Measurements from ENCODE around the gene VILL. TPM values are rescaled to one million over a fixed set of nuclear protein-coding genes. Genes with fewer than 3 reads are reported as not detected.

Gene VILL
- polyA plus RNA-seq, 3 donors: 3.0 to 13.8 (median 11.5) TPM

- 1 to 45% (median 5%) methylated on average over 49 of the region's 49 CpGs for WGBS, 3 donors
- H3K27ac ChIP-seq (ENCODE audit: low read depth, low read length): no peak overlapping the region
Measured at GRCh38 chr3:37993820-37994638, 3.4 kb downstream of the VILL start.

GRCh38 chr3:37994639-37994972 lies 4.0 kb downstream of the VILL start:
- 17 to 84% (median 19%) methylated on average over 2 of the region's 2 CpGs for WGBS, 3 donors
- no peak overlapping the region for H3K27ac ChIP-seq (ENCODE audit: low read depth, low read length)

- 81 to 85% (median 83%) methylated on average over 10 of the region's 10 CpGs for WGBS, 3 donors
- H3K27ac ChIP-seq (ENCODE audit: low read depth, low read length): no peak overlapping the region
Measured at GRCh38 chr3:37995652-37996641, 5.4 kb downstream of the VILL start.

- no peak overlapping the region for H3K27ac ChIP-seq (ENCODE audit: low read depth, low read length)
- WGBS, 3 donors: 44 to 52% (median 51%) methylated on average over 7 of the region's 7 CpGs
Measured at GRCh38 chr3:37996785-37997301, 6.3 kb downstream of the VILL start.

- WGBS, 3 donors: 90 to 94% (median 94%) methylated on average over 10 of the region's 10 CpGs
- H3K27ac ChIP-seq (ENCODE audit: low read depth, low read length): no peak overlapping the region
Measured at GRCh38 chr3:37997342-37997741, 6.8 kb downstream of the VILL start.

- WGBS, 3 donors: 69 to 86% (median 74%) methylated on average over 6 of the region's 6 CpGs
- H3K27ac ChIP-seq (ENCODE audit: low read depth, low read length): no peak overlapping the region
Measured at GRCh38 chr3:37997791-37998370, 7.3 kb downstream of the VILL start.

GRCh38 chr3:37999836-38000235 lies 9.2 kb downstream of the VILL start:
- H3K27ac ChIP-seq (ENCODE audit: low read depth, low read length): no peak overlapping the region
- WGBS, 3 donors: 83 to 94% (median 88%) methylated on average over 6 of the region's 6 CpGs

- H3K27ac ChIP-seq (ENCODE audit: low read depth, low read length): no peak overlapping the region
- WGBS, 3 donors: 96% methylated on average over 6 of the region's 6 CpGs
Measured at GRCh38 chr3:38000242-38000916, 9.8 kb downstream of the VILL start.

- 95 to 98% (median 96%) methylated on average over 6 of the region's 6 CpGs for WGBS, 3 donors
- no peak overlapping the region for H3K27ac ChIP-seq (ENCODE audit: low read depth, low read length)
Measured at GRCh38 chr3:38000965-38001455, 10.4 kb downstream of the VILL start.

- 74 to 93% (median 88%) methylated on average over 9 of the region's 9 CpGs for WGBS, 3 donors
- no peak overlapping the region for H3K27ac ChIP-seq (ENCODE audit: low read depth, low read length)
Measured at GRCh38 chr3:38001456-38002081, 11.0 kb downstream of the VILL start.

GRCh38 chr3:38002291-38002876 lies 11.8 kb downstream of the VILL start:
- 92 to 93% (median 92%) methylated on average over 6 of the region's 6 CpGs for WGBS, 3 donors
- no peak overlapping the region for H3K27ac ChIP-seq (ENCODE audit: low read depth, low read length)

GRCh38 chr3:38002940-38003339 lies 12.4 kb downstream of the VILL start:
- no peak overlapping the region for H3K27ac ChIP-seq (ENCODE audit: low read depth, low read length)
- WGBS, 3 donors: 76 to 88% (median 84%) methylated on average over 9 of the region's 9 CpGs

- 34 to 57% (median 36%) methylated on average over 7 of the region's 7 CpGs for WGBS, 3 donors
- H3K27ac ChIP-seq (ENCODE audit: low read depth, low read length): no peak overlapping the region
Measured at GRCh38 chr3:38003371-38003816, 12.8 kb downstream of the VILL start.

- WGBS, 3 donors: 74 to 82% (median 78%) methylated on average over 11 of the region's 11 CpGs
- no peak overlapping the region for H3K27ac ChIP-seq (ENCODE audit: low read depth, low read length)
Measured at GRCh38 chr3:38003817-38004414, 13.3 kb downstream of the VILL start.

- H3K27ac ChIP-seq (ENCODE audit: low read depth, low read length): no peak overlapping the region
- whole genome bisulfite sequencing, 3 donors: 25 to 82% (median 66%) methylated on average over 14 of the region's 14 CpGs
Measured at GRCh38 chr3:38004415-38005075, 14.0 kb downstream of the VILL start.

Data from adipose tissue (tissue), 3 donors.